H1 (cell line): Measurements from ENCODE around the gene APPL2. TPM values are rescaled to one million over a fixed set of nuclear protein-coding genes. Genes with fewer than 3 reads are reported as not detected.

ENCODE experiments used
- CHD7 ChIP-seq: fragments of 300-600 bp; sonication (generic); IDR thresholded peaks from 2 replicates; pipeline ENCODE4 v1.7.1; 2012; ENCODE audit warnings: low read length, moderate library complexity, mild to moderate bottlenecking, inconsistent platforms; ENCODE audit not compliant: insufficient replicate concordance
- FOSL1 ChIP-seq: IDR thresholded peaks from 2 replicates; pipeline ENCODE4 v1.6.1; 2011; ENCODE audit warnings: mild to moderate bottlenecking, low read depth, low read length, moderate library complexity; ENCODE audit not compliant: insufficient read depth
- TAF7 ChIP-seq: optimal IDR thresholded peaks from 2 replicates; pipeline ENCODE3; 2011; ENCODE audit warnings: low read depth, mild to moderate bottlenecking, inconsistent platforms, low read length, moderate library complexity, borderline replicate concordance
- polyA plus RNA-seq, 7 experiments: library from polyadenylated mRNA; depleted of rRNA in 3 of 7; stranded (reverse) in 5 of 7; unstranded in 2 of 7; fragments of >200 nt in 5 of 7; fragments of 200-250 nt in 2 of 7; gene quantifications; 1 replicate in 5 of 7; 2 replicates in 1 of 7; 4 replicates in 1 of 7; pipeline versions ENCODE4 v1.2.1 to v1.2.3, GENCODE V29; 2011 to 2013; ENCODE audit warnings: missing spikeins in 2 of 7, mixed read lengths in 2 of 7
- total RNA-seq: library from RNA; stranded (reverse); fragmentation: NEBNext Ultra II Directional; extraction: Animal tissue kit (Norgen Biotek cat#: 25700); gene quantifications from 2 replicates; pipeline ENCODE4 v1.2.1, GENCODE V29; 2021

APPL2 gene
- total and polyA plus RNA-seq, 2 of the 8 experiments (the other 6 are each of a cell fraction or from before 2014, with no cell fraction given): 8.9 to 22.9 TPM

- TF ChIP-seq CHD7 (no peak), FOSL1 (no peak), TAF7 (no peak)
Observed at GRCh38 chr12:105168006-105168405, 68.0 kb downstream of the APPL2 start (continued).
